ENCODE measurements around the gene GNG12.

GNG12 gene

GRCh38 chr1:67839826-67840225 lies 6.6 kb upstream of the GNG12 start:
- no peak for DNase-seq

DNA sequence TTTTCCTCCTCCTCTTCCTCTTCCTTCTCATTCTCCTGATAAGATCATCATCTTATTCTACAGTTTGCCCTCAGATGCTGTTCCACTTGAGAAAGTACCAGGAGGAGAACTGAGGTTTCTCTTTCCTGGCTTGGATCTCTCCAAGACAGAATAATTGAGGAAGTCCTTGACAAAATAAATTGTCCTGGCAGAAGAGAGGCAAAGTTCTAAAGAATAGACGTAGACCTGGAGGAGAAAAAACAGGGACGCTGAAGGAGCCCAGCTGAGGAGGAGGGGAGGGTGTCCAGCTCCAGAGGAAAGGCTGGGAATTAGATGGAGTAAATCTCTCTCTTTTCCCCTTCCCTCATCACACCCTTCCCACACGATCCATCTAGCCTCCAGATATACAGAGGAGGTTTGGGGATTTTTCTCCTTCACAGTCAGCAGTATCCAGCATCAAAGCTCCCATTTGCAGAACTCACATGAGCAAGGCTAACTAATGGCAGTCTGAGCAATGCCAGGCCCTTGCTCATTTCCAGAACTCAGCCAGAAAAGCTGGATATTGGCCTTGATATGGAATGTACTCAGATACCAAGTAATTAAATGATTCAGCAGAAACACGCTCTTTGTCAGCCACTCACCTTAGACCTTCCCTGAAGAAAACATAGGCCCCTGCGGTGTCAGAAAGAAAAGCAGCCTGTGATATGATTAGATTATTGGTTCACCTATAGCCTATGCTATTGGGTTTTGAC lies 5.1 kb upstream of the GNG12 start:
- DNase-seq: no peak

- DNase-seq: no peak
These were observed 3.5 kb upstream of the GNG12 start for GRCh38 chr1:67836769-67837168.

DNA sequence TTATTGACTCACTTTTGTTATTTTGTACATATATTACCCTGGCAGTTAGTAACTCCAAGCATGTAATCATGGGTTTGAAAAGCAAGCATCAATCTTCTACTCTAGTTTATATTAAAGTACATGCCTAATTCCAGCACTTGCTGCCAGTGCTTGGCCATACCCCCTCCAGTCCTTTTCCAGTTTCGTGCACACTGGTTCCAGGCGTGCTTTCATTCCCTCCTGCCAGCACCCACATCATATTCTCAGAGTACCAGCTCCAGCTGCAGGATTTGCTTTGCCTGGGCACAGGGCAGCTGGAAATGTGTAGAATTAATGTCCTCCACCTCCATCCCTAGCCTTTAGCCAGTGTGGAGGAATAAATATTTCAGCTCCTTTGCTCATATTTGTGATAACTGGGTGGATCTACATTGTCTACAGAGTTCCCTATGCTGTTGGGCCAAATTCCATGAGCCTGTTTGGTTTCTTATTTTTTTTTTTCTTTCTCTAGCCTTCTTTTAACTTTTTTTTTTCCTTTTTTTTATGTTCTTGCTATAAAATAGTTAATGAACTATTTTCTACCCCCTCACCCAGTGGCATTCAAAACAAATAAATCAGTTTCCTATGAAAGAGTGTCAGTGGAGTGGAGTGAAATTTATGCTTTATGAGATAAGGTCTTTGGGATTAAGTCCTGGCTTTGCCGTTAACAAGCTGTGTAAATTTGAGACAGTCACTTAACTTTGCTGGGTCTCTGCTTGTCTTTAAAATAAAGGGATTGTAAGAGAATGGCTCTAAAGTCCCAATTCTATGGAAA lies 2.6 kb upstream of the GNG12 start:
- DNase-seq: no peak

GRCh38 chr1:67834246-67834877 lies 1.1 kb upstream of the GNG12 start:
- no peak for DNase-seq

- DNase-seq: no peak
These were observed 304 bp upstream of the GNG12 start for GRCh38 chr1:67833602-67833940.

DNA sequence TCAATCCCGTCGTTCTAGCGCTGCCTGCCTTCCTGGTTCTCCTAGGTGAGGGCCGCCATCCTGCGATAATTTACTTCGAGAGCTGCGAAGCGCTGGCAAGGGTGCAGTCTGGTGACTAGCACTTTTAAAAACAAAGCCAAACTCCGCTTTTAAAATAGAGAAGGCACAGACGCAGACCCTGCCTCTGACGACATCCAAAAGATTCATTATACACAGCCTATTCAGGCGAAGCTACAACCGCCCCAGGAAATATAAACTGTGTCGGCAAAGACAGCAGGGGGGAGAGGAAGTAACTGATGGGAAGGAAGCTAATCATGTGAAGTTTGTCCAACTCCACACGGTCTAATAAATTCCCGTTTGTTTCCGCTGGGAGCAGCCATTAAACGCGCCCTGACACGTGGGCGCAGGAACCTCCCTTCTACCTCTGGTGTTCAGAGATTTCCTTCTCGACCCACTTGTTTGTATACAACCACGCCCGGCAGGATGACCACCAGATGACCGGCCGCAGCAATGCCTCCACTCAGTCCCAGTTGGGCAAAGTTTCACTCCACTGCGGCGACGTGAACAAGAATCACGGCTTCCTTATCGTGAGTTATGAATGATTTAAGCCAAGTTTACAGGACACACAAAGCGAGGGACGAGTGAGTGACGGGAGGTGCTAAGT lies 1.3 kb downstream of the GNG12 start:
- DNase-seq: no peak

- DNase-seq: no peak
These were observed 2.1 kb downstream of the GNG12 start for GRCh38 chr1:67830928-67831830.

GRCh38 chr1:67830226-67830625 lies 3.0 kb downstream of the GNG12 start:
- DNase-seq: no peak

- DNase-seq: no peak
These were observed 5.6 kb downstream of the GNG12 start for GRCh38 chr1:67827688-67828087.

DNA sequence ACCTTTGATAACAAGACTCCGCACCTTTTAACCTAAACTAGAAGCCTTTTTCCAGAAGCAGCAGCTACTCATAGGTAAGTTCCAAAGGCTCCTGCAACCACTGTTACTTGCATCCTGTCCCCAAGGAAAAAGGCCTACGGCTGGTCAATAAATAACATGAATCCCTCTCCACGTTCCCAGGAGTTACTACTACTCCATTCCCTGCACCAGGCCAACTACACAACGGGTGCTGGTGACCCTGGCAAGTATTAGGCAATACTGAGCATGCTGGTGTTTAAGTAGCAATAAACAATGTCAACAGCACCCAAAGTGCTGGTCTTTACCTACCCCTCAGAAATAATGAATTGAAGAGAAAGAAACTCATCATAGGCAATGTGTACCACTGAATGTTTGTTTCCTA lies 7.7 kb downstream of the GNG12 start:
- DNase-seq: no peak

- no peak for DNase-seq
These were observed 8.5 kb downstream of the GNG12 start for GRCh38 chr1:67824766-67825165.

- DNase-seq: no peak
These were observed 9.7 kb downstream of the GNG12 start for GRCh38 chr1:67823615-67824014.

DNA sequence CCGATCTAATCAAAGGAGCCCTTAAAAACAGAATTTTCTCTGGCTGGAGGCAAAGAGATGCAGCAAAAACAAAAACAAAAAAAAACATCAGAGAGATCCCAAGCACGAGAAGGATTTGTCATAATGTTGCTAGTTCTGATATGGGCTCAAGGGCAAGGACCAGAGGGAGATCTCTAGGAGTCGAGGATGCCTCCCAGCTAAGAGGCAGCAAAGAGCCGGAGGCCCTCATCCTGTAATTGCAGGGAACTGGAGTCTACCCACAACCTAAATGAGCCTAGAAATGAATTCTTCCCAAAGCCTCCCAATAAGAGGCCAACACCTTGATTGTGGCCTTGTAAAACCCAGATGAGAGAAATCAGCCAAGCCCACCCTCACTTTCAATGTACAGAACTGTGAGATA lies 12.0 kb downstream of the GNG12 start:
- DNase-seq: no peak

DNA sequence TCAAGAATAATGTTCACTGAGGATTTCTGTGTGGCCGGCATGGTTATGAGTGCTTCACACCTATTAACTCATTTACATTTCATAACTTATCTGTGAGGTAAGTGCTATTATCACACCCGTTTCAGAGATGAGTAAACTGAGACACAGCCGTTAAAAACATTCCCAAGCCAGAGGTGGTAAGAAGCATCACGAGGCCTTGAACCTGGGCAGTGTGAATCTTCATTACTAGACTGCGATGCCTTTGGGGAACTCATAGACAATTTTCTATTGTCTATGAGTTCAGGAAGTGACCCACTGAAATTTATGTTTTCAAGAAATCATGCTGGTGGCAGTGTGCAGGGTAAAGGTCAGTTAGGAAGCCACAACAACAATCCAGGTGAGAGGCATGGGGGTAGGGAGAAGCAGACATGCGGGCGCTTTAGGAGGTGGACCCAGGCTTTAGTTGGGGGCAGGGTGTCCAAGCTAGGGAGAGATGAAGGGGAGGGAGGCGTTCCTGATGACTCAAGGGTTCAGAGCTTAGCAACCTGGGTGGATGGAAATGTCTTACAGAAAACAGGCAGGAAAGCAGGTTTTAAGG lies 14.5 kb downstream of the GNG12 start:
- no peak for DNase-seq

DNA sequence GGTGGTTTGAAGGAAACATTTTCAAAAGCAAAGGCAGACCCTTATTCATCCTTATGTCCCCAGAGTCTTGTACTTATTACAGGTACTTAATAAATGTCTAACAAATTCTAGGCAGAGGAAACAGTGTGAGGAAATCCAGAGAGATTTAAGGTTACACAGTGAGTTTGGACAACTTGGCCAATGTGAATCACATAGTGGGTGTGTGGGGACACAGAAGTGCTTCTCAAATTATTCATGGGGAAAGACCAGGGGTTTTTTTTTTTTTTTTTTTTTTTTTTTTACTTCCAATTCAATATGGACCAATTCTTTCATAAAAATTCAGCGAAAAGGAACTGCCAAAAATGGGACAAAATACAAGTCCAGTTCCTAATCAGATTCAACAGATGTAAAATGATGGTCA lies 15.1 kb downstream of the GNG12 start:
- no peak for DNase-seq

DNA sequence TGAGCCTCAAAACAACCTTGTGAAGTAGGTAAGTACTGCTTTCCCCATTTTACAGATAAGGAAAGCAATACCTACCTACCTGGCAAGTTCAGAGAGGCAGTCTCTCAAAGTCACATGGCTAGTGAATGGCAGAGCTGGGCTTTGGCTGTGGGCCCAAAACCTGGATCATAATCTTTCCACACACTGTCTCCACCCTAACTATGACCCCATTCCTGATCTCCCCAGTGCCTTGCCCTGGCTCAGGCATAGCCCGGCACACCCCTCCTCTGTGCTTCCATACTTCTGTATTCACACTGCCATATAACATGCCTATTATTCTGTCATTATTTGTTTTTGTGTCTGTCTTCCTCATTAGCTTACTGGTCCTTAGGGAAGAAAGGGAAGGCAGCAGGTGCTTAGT lies 15.9 kb downstream of the GNG12 start:
- no peak for DNase-seq

DNA sequence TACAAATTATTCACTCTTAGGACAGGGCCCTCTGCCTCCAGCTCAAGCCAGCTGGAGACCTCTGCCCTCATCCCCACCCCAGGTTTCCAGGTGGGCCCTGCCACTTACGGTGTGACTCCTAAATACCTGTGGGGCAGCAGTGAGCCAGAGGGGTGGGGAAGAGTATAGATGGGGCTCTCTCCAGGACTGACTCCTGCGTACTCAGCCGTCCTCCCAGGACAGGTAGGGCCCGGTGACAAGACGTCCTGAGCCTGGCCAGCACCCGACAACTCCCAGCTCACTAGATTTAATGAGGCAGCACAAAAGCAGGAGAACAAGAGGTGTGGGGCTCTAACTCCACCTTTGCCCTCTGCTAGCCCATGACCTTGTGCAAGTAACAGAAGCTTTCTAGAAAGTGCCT lies 16.8 kb downstream of the GNG12 start:
- no peak for DNase-seq

DNA sequence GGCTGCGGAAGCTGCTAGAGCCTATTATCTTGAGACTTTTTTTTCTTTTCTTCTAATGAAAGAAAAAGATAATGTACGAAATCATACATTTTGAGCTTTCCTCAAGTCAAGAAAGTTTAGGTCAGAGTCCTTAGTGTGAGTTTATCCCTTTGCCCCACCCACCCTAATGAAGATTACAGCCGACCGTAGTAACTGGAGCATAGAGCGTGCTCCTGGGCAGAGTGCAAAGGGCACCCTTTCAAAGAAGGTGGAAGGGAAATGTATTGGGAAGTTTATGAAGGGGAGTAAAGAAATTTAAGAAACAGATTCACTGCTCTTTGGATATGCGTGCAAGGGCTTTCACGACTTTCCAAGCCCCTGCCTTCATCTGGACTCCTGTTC lies 17.2 kb downstream of the GNG12 start:
- DNase-seq: no peak

GRCh38 chr1:67815303-67816094 lies 17.8 kb downstream of the GNG12 start:
- DNase-seq: no peak

GRCh38 chr1:67814121-67814772 lies 19.0 kb downstream of the GNG12 start:
- DNase-seq: no peak

Data from KG1 (cell line).